Sigmoid colon (tissue), 7 donors: ENCODE data around the gene RHBDF1. TPM values are rescaled to one million over a fixed set of nuclear protein-coding genes. Genes with fewer than 3 reads are reported as not detected.
"Not testable (repeated sequence)": the region's sequence is repeated elsewhere in the genome, so short reads cannot be mapped to it uniquely, and the experiment has no call there.

Experiments used
- DNase-seq: peaks from one replicate; pipeline ENCODE4 v3.0.0-alpha.2; 2019
- H3K27ac ChIP-seq, 4 donors: fragments of 200-600 bp; sonication (generic); one replicate each; pipeline ENCODE4 v1.5.1; 2016 to 2019; ENCODE audit warnings: mild to moderate bottlenecking in 1 of 4
- H3K27me3 ChIP-seq, 3 donors: fragments of 200-600 bp; sonication (generic); one replicate each; pipeline ENCODE4 v1.5.1; 2019; ENCODE audit warnings: mild to moderate bottlenecking in 1 of 3
- H3K36me3 ChIP-seq, 4 donors: fragments of 200-600 bp; sonication (generic); one replicate each; pipeline ENCODE4 v1.5.1; 2016 to 2019
- H3K4me1 ChIP-seq, 4 donors: fragments of 200-600 bp; sonication (generic); one replicate each; pipeline ENCODE4 v1.5.1; 2017 to 2019
- H3K4me3 ChIP-seq, 4 donors: fragments of 200-600 bp; sonication (generic); one replicate each; pipeline ENCODE4 v1.5.1; 2017 to 2019; ENCODE audit warnings: mild to moderate bottlenecking in 2 of 4, moderate library complexity in 1 of 4
- H3K9me3 ChIP-seq, 4 donors: fragments of 200-600 bp in 3 of 4; sonication (generic) in 3 of 4; one replicate each; pipeline versions ENCODE4 v1.5.1 to v1.6.1; 2013 to 2019
- EP300 ChIP-seq, 4 donors: sonication (generic); formaldehyde crosslinking; IDR thresholded peaks; one replicate each; pipeline ENCODE4 v1.6.1; 2017; ENCODE audit warnings: antibody characterized with exemption in 4 of 4
- POLR2A ChIP-seq, 2 donors: fragments of 450-650 bp; IDR thresholded peaks; one replicate each; pipeline ENCODE4 v1.6.1; 2016; ENCODE audit warnings: antibody characterized with exemption in 2 of 2, mild to moderate bottlenecking in 2 of 2, moderate library complexity in 2 of 2
- POLR2AphosphoS5 ChIP-seq, 4 donors: sonication (generic); formaldehyde crosslinking; IDR thresholded peaks; one replicate each; pipeline ENCODE4 v1.6.1; 2017; ENCODE audit warnings: antibody characterized with exemption in 4 of 4
- WGBS, 2 donors: extraction: QIAGEN DNeasy Blood & Tissue Kit; methylation state at CpG; one replicate each; pipeline ENCODE4 v1.1.7; 2013; 5-methylcytosine and 5-hydroxymethylcytosine counted together
- intact Hi-C: fragments of 100-400 bp; cut with DNase I; formaldehyde crosslinking; loops from one replicate; pipeline ENCODE4 v1.15.1; 2023
- polyA plus RNA-seq, 3 donors: library from polyadenylated mRNA; stranded (reverse); fragments of 200-250 nt; gene quantifications; one replicate each; pipeline ENCODE4 v1.2.3, GENCODE V29; 2013
- total RNA-seq, 4 donors: library from RNA; depleted of rRNA; stranded (reverse); fragments of >200 nt; gene quantifications; one replicate each; pipeline ENCODE4 v1.1.0, GENCODE V29; 2016
- TF ChIP-seq, protein P1 (sequence below), 4 experiments: fragments of 450-650 bp in 3 of 4; fragments of 200-600 bp in 1 of 4; IDR thresholded peaks; one replicate each; pipeline ENCODE4 v1.5.1; 2016 to 2019; ENCODE audit warnings: antibody characterized with exemption in 4 of 4, mild to moderate bottlenecking in 3 of 4, moderate library complexity in 2 of 4
- donor health status: healthy with polysubstance abuse.
- donor health status: Bipolar disorder and iron deficiency.
- donor health status: healthy.

Gene RHBDF1
- total and polyA plus RNA-seq, 7 donors: 6.0 to 42.1 (median 18.2) TPM

- no peaks in the 10 kb centered on the region for H3K27me3 ChIP-seq
- no peak overlapping the region for H3K4me3 ChIP-seq
- DNase-seq: peak; percentile 48
- no peaks in the 10 kb centered on the region for H3K9me3 ChIP-seq
- intact Hi-C loops: no loop called here
- WGBS, 2 donors: 85 to 87% methylated on average over 21 of the region's 21 CpGs
- no peaks in the 10 kb centered on the region for H3K4me1 ChIP-seq
- no peaks in the 10 kb centered on the region for H3K36me3 ChIP-seq
- no peak overlapping the region for H3K27ac ChIP-seq
- TF ChIP-seq, protein P1, sequence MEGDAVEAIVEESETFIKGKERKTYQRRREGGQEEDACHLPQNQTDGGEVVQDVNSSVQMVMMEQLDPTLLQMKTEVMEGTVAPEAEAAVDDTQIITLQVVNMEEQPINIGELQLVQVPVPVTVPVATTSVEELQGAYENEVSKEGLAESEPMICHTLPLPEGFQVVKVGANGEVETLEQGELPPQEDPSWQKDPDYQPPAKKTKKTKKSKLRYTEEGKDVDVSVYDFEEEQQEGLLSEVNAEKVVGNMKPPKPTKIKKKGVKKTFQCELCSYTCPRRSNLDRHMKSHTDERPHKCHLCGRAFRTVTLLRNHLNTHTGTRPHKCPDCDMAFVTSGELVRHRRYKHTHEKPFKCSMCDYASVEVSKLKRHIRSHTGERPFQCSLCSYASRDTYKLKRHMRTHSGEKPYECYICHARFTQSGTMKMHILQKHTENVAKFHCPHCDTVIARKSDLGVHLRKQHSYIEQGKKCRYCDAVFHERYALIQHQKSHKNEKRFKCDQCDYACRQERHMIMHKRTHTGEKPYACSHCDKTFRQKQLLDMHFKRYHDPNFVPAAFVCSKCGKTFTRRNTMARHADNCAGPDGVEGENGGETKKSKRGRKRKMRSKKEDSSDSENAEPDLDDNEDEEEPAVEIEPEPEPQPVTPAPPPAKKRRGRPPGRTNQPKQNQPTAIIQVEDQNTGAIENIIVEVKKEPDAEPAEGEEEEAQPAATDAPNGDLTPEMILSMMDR (IDR thresholded peaks at IDR 0.05): no peak
- TF ChIP-seq EP300 (IDR thresholded peaks at IDR 0.05) (no peak), POLR2A (IDR thresholded peaks at IDR 0.05) (no peak), POLR2AphosphoS5 (IDR thresholded peaks at IDR 0.05) (no peak)
Observed at GRCh38 chr16:33877-34647, 38.4 kb downstream of the RHBDF1 start.

GRCh38 chr16:33154-33876 is 39.1 kb downstream of the RHBDF1 start:
- intact Hi-C loops, H3K4me3 ChIP-seq, H3K9me3 ChIP-seq, H3K27me3 ChIP-seq, H3K36me3 ChIP-seq, H3K27ac ChIP-seq, H3K4me1 ChIP-seq: not testable (repeated sequence)
- 85 to 89% methylated on average over 5 of the region's 8 CpGs for WGBS, 2 donors
- peak; percentile 48 for DNase-seq

DNA sequence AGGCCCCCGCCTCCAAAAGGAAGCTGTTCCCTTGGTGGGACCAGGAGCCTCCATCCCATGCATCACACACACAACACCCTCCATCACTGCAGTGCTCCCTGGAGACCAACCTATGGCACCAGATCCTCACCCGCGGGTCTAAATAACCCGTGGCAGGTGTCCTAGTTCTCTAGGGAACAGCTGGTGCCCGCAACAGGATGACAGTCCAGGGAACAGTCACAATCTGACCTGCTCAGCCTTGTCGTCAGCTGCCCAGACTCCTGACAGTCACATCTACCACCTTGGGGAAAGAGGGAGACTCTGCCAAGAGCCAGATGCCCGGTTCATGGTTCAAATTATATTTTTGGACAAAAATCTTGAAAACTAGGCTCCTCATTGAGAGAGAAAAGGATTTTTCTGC is 41.8 kb downstream of the RHBDF1 start:
- H3K4me3 ChIP-seq, H3K27ac ChIP-seq, H3K36me3 ChIP-seq, H3K27me3 ChIP-seq, DNase-seq, intact Hi-C loops, H3K4me1 ChIP-seq, H3K9me3 ChIP-seq: not testable (repeated sequence)
- 41 to 88% methylated on average over 1 to 6 of the region's 7 CpGs for WGBS, 2 donors

DNA sequence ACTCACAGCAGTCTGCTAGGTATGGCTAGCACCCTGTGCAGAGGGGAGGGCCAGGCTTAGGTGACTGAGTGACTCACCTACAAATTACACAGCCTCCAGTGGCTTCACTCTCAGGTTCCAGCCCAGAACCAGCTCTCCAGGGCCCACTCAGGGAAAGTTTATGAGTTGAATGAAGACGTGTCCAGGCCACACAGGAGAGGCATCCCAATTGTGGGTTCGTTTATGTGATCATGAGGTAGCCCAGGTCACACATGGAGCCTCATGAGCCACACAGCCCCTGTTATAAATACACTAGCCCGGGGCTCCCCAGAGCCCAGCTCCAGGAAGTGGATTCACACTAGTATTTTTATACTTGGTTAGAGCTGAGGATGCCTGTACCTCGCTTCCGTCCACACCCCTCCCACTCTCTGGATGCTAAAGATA is 46.5 kb downstream of the RHBDF1 start:
- H3K4me3 ChIP-seq, H3K27me3 ChIP-seq, H3K36me3 ChIP-seq, DNase-seq, intact Hi-C loops, H3K4me1 ChIP-seq, H3K9me3 ChIP-seq, H3K27ac ChIP-seq: not testable (repeated sequence)
- WGBS, 2 donors: 41 to 56% methylated on average over 2 of the region's 5 CpGs

DNA sequence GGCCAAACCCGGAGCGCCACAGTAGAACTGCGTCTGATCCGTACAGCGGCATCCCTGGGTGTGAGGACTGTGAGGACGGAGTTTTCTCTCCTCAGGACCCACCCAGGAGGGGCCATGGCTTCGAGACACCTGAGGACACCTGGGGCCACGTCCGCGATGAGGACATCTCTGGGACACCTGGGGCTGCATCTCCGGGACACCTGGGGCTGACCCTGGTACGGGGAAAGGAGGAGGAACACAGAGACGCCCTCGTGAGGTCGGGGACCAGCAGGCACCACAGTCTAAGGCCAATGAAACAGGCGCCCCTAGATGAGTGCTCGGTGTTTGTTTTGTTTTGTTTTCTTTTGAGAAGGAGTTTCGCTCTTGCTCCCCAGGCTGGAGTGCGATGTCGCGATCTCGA is 48.3 kb downstream of the RHBDF1 start:
- H3K27me3 ChIP-seq, H3K9me3 ChIP-seq, H3K4me1 ChIP-seq, H3K36me3 ChIP-seq, intact Hi-C loops, H3K4me3 ChIP-seq, H3K27ac ChIP-seq: not testable (repeated sequence)
- WGBS, 2 donors: 88 to 92% methylated on average over 17 of the region's 22 CpGs
- peak; percentile 53 for DNase-seq

DNA sequence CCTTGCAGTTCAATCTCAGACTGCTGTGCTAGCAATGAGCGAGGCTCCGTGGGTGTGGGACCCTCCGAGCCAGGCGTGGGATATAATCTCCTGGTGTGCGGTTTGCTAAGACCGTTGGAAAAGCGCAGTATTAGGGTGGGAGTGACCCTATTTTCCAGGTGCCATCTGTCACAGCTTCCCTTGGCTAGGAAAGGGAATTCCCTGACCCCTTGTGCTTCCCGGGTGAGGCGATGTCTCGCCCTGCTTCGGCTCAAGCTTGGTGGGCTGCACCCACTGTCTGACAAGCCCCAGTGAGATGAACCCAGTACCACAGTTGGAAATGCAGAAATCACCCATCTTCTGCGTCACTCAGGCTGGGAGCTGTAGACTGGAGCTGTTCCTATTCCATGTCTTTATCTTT is 51.5 kb downstream of the RHBDF1 start:
- WGBS, 2 donors: 90 to 92% methylated on average over 12 of the region's 12 CpGs
- H3K36me3 ChIP-seq, H3K27ac ChIP-seq, intact Hi-C loops, H3K4me1 ChIP-seq, H3K9me3 ChIP-seq, H3K27me3 ChIP-seq, H3K4me3 ChIP-seq: not testable (repeated sequence)
- DNase-seq: peak; percentile 33

- DNase-seq: peak; percentile 54
- H3K27me3 ChIP-seq, H3K4me1 ChIP-seq, H3K36me3 ChIP-seq, H3K9me3 ChIP-seq, H3K4me3 ChIP-seq, intact Hi-C loops, H3K27ac ChIP-seq: not testable (repeated sequence)
- 92 to 94% methylated on average over 19 of the region's 20 CpGs for WGBS, 2 donors
Observed at GRCh38 chr16:17062-17765, 55.2 kb downstream of the RHBDF1 start.
